ENCODE measurements around the gene LIF. TPM values are rescaled to one million over a fixed set of nuclear protein-coding genes. Genes with fewer than 3 reads are reported as not detected.
A peak's percentile ranks its signal among the peaks of the same experiment; 100 is the strongest.

LIF gene
- total and polyA plus RNA-seq, 4 donors = 0.77 to 26.1 (median 5.1) TPM

- ATAC-seq (ENCODE audit: insufficient read depth, low FRiP score) (peak; percentile 50), DNase-seq (no peak)
- peaks cover 0 to 5% (median 0%) of the 10 kb centered on the region in 3 donors for H3K27me3 ChIP-seq (ENCODE audit: control insufficient read depth in 3 of 3, insufficient read depth in 3 of 3, low read length in 2 of 3)
- H3K9me3 ChIP-seq (ENCODE audit: control insufficient read depth in 4 of 4, insufficient read depth in 3 of 4, low read length in 3 of 4) = no peaks in the 10 kb centered on the region
- H3K9ac ChIP-seq (ENCODE audit: insufficient read depth in 1 of 2, low read length in 2 of 2) = no peak overlapping the region
- no peak overlapping the region for H3K4me3 ChIP-seq
- WGBS, 2 donors = 47 to 58% methylated on average over 8 of the region's 8 CpGs
- no peaks in the 10 kb centered on the region for H3K36me3 ChIP-seq (ENCODE audit: control insufficient read depth in 4 of 4, insufficient read depth in 4 of 4, low read length in 4 of 4)
- TF ChIP-seq, protein P1, sequence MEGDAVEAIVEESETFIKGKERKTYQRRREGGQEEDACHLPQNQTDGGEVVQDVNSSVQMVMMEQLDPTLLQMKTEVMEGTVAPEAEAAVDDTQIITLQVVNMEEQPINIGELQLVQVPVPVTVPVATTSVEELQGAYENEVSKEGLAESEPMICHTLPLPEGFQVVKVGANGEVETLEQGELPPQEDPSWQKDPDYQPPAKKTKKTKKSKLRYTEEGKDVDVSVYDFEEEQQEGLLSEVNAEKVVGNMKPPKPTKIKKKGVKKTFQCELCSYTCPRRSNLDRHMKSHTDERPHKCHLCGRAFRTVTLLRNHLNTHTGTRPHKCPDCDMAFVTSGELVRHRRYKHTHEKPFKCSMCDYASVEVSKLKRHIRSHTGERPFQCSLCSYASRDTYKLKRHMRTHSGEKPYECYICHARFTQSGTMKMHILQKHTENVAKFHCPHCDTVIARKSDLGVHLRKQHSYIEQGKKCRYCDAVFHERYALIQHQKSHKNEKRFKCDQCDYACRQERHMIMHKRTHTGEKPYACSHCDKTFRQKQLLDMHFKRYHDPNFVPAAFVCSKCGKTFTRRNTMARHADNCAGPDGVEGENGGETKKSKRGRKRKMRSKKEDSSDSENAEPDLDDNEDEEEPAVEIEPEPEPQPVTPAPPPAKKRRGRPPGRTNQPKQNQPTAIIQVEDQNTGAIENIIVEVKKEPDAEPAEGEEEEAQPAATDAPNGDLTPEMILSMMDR (IDR thresholded peaks at IDR 0.05; ENCODE audit: control extremely low read depth, extremely low read depth) = no peak
- peak overlapping the region in 1 of 2 donors; percentile 75 for H3K27ac ChIP-seq (ENCODE audit: low read depth in 1 of 2, low read length in 1 of 2)
- peaks cover 0 to 18% (median 13%) of the 10 kb centered on the region in 5 donors for H3K4me1 ChIP-seq (ENCODE audit: control insufficient read depth in 5 of 5, insufficient read depth in 5 of 5, low read length in 5 of 5)
These were observed 33.5 kb downstream of the LIF start for GRCh38 chr22:30212996-30213441.

DNA sequence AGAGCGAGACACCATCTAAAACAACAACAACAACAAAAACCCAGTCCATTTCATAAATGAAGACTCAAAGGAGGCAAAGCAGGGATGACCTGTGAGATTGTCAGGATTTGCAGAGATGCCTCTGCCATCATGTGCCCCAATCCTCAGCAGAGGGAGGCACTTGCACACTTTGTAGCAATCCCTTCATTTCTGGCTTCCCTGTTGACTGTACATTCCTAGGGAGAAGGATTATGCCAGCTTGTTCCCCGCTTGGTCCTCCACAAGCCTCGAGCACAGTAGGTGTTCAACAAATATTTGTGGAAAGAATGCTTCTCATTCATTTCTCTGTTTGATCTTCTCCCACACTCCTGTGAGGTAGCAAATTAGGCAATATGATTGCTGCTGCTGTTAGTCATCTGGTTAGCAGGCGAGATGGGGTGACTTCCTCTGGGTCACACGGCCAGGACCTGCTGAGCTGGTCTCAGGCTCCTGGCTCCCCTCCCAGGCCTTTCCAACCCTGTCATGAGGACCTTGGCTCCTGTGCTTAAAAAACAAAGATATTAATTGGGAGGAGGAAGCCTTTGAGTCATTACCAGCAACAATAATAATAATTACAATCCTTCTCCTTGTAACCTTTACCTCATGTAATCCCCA, 34.1 kb downstream of the LIF start:
- Histone ChIP-seq H3K36me3 (ENCODE audit: control insufficient read depth in 4 of 4, insufficient read depth in 4 of 4, low read length in 4 of 4) (no peaks in the 10 kb centered on the region), H3K4me3 (no peak overlapping the region), H3K27me3 (ENCODE audit: control insufficient read depth in 3 of 3, insufficient read depth in 3 of 3, low read length in 2 of 3) (peaks cover 0 to 5% (median 0%) of the 10 kb centered on the region in 3 donors), H3K27ac (ENCODE audit: low read depth in 1 of 2, low read length in 1 of 2) (peak overlapping the region in 1 of 2 donors; percentile 82), H3K9ac (ENCODE audit: insufficient read depth in 1 of 2, low read length in 2 of 2) (no peak overlapping the region), H3K9me3 (ENCODE audit: control insufficient read depth in 4 of 4, insufficient read depth in 3 of 4, low read length in 3 of 4) (no peaks in the 10 kb centered on the region), H3K4me1 (ENCODE audit: control insufficient read depth in 5 of 5, insufficient read depth in 5 of 5, low read length in 5 of 5) (peaks cover 0 to 20% (median 13%) of the 10 kb centered on the region in 5 donors)
- 37 to 48% methylated on average over 5 of the region's 5 CpGs for WGBS, 2 donors
- ATAC-seq (ENCODE audit: insufficient read depth, low FRiP score) (peak; percentile 83), DNase-seq (no peak)
- TF ChIP-seq, protein P1 (IDR thresholded peaks at IDR 0.05; ENCODE audit: control extremely low read depth, extremely low read depth) = no peak

- H3K4me3 ChIP-seq = no peak overlapping the region
- H3K27me3 ChIP-seq (ENCODE audit: control insufficient read depth in 3 of 3, insufficient read depth in 3 of 3, low read length in 2 of 3) = peaks cover 0 to 5% (median 0%) of the 10 kb centered on the region in 3 donors
- no peaks in the 10 kb centered on the region for H3K36me3 ChIP-seq (ENCODE audit: control insufficient read depth in 4 of 4, insufficient read depth in 4 of 4, low read length in 4 of 4)
- H3K9ac ChIP-seq (ENCODE audit: insufficient read depth in 1 of 2, low read length in 2 of 2) = no peak overlapping the region
- H3K4me1 ChIP-seq (ENCODE audit: control insufficient read depth in 5 of 5, insufficient read depth in 5 of 5, low read length in 5 of 5) = peaks cover 0 to 20% (median 16%) of the 10 kb centered on the region in 5 donors
- ATAC-seq (ENCODE audit: insufficient read depth, low FRiP score) = no peak
- DNase-seq = no peak
- H3K9me3 ChIP-seq (ENCODE audit: control insufficient read depth in 4 of 4, insufficient read depth in 3 of 4, low read length in 3 of 4) = no peaks in the 10 kb centered on the region
- no peak overlapping the region for H3K27ac ChIP-seq (ENCODE audit: low read depth in 1 of 2, low read length in 1 of 2)
- 91 to 93% methylated on average over 18 of the region's 18 CpGs for WGBS, 2 donors
- TF ChIP-seq, protein P1 (IDR thresholded peaks at IDR 0.05; ENCODE audit: control extremely low read depth, extremely low read depth) = no peak
These were observed 35.3 kb downstream of the LIF start for GRCh38 chr22:30211124-30211820.

All from lung (tissue), 12 donors.